Skeletal muscle satellite cell (primary cell): ENCODE results near the gene ASCC1.

Source experiments
- H3K27me3 ChIP-seq: 2 replicates; pipeline ENCODE4 v1.7.0; 2013; ENCODE audit warnings: low read length; ENCODE audit not compliant: control insufficient read depth, insufficient read depth
- H3K36me3 ChIP-seq: 2 replicates; pipeline ENCODE4 v1.7.0; 2013; ENCODE audit warnings: mild to moderate bottlenecking, control low read depth, low read length; ENCODE audit not compliant: insufficient read depth
- H3K4me1 ChIP-seq: 2 replicates; pipeline ENCODE4 v1.7.0; 2013; ENCODE audit warnings: low read length; ENCODE audit not compliant: control insufficient read depth, insufficient read depth
- H3K4me2 ChIP-seq: 2 replicates; pipeline ENCODE4 v1.7.0; 2013; ENCODE audit warnings: mild to moderate bottlenecking, low read length
- H3K4me3 ChIP-seq: 2 replicates; pipeline ENCODE4 v1.7.0; 2013; ENCODE audit warnings: low read length
- H3K9ac ChIP-seq: 2 replicates; pipeline ENCODE4 v1.7.0; 2013; ENCODE audit warnings: mild to moderate bottlenecking, low read depth, low read length, moderate library complexity
- H3K9me3 ChIP-seq: replicated peaks from 2 replicates; pipeline ENCODE4 v1.7.0; 2013; ENCODE audit warnings: mild to moderate bottlenecking, control low read depth, low read length

ASCC1 gene

GRCh38 chr10:72092171-72092924, 123.7 kb downstream of the ASCC1 start:
- H3K36me3 ChIP-seq = peaks cover 7% of the 10 kb centered on the region
- H3K27me3 ChIP-seq = peaks cover 17% of the 10 kb centered on the region
- H3K9ac ChIP-seq = no peak overlapping the region
- H3K9me3 ChIP-seq = no peaks in the 10 kb centered on the region
- H3K4me2 ChIP-seq = no peak overlapping the region
- H3K4me1 ChIP-seq = peaks cover 13% of the 10 kb centered on the region
- H3K4me3 ChIP-seq = no peak overlapping the region

DNA sequence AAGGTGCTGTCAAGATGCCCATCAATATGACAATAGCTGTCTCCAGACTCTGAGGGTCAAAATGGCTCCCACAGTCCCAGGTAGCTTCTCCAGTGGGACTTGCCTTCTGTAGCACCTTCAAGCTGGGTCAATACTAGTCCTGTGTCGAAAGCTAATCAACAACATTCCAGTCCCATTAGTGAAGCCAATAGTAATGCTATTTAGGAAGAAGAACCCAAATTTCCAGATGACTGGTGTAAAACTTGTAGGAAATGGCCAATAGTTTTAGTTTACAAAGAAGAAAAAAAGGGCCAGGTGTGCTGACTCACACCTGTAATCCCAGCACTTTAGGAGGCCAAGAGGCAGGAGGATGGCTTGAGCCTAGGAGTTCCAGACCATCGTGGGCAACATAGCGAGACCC, 125.8 kb downstream of the ASCC1 start:
- Histone ChIP-seq H3K4me2 (no peak overlapping the region), H3K27me3 (peaks cover 23% of the 10 kb centered on the region), H3K9me3 (no peaks in the 10 kb centered on the region), H3K4me3 (no peak overlapping the region), H3K9ac (no peak overlapping the region), H3K36me3 (no peaks in the 10 kb centered on the region), H3K4me1 (peaks cover 13% of the 10 kb centered on the region)

DNA sequence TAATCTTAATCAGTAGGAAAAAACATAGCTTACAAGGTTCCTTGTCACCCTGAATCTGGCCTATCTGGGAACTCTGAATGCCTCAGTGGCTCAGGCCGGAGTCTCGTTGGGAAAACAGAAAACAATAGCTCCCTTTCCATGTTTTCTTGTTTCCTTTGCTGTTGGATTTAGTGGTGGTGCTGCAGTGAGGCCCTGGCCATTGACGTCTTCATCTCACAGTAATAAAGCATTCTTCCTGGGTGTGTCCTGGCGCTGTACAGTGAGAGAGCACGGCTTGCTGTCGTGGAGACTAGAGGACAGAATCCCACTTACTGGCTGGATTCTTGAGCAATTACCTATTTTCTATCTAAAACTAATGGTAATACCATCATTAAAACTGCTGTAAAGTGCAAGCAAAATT, 126.5 kb downstream of the ASCC1 start:
- Histone ChIP-seq H3K27me3 (peaks cover 23% of the 10 kb centered on the region), H3K4me3 (no peak overlapping the region), H3K4me2 (no peak overlapping the region), H3K9me3 (no peaks in the 10 kb centered on the region), H3K36me3 (no peaks in the 10 kb centered on the region), H3K4me1 (peaks cover 13% of the 10 kb centered on the region), H3K9ac (no peak overlapping the region)

- Histone ChIP-seq H3K9me3 (no peaks in the 10 kb centered on the region), H3K4me3 (no peak overlapping the region), H3K4me2 (peak overlapping the region; percentile 88), H3K36me3 (no peaks in the 10 kb centered on the region), H3K9ac (no peak overlapping the region), H3K27me3 (peaks cover 23% of the 10 kb centered on the region), H3K4me1 (peaks cover 13% of the 10 kb centered on the region)
Measured at GRCh38 chr10:72088889-72089575, 127.0 kb downstream of the ASCC1 start.

DNA sequence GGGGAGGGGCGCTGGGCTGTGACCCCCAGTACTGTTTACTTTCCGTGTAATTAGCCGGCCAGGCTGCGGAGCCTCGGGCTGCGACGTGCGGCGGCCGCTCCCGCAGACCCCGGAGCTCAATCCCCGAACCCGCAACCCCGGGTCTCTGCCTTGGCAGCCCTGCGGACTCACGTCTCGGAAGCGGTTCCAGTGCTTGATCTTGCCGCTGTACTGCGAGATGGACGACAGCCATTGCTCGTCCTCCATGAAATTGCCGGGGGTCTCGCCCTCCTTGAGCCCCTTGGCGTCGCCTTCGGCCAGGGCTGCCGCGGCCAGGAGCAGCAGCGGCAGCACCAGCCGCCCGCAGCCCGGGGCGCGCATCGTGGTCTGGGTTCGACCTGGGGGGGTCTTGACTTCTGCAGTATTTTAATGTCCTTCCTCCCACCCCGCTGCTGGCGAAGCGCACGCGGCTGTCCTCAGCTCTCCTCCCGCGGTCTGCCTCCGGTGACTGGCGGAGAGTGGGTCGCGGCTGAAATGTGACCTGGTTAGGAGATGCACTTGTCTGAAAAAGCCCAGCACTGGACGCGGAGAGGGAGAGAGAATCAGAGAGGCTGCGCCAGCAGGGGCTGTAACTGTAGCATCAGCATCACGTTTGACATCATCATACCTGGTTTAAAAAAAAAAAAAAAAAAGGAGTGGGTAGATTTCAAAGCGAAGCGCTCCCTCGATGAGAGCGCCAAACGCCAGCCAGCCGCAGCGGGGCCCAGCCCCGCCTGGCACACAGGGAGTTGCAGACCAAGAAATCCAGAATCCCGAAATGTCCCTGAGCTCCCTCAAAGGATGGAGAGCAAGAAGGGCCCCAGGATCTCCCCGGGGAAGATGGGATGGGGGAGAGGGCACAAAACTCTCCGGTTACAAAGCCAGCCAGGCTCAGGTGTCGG, 127.8 kb downstream of the ASCC1 start, which contains the start of gene SPOCK2:
Gene SPOCK2, minus strand, starts transcription at position 583 of the 920 bp plus-strand sequence. Its CDS starts 223 bp downstream, at position 360.
- Histone ChIP-seq H3K27me3 (peaks cover 23% of the 10 kb centered on the region), H3K4me1 (peaks cover 13% of the 10 kb centered on the region), H3K36me3 (no peaks in the 10 kb centered on the region), H3K4me3 (peak within 1 kb of the TSS; percentile 60), H3K9ac (no peak within 1 kb of the TSS), H3K4me2 (peak within 1 kb of the TSS; percentile 88), H3K9me3 (no peaks in the 10 kb centered on the region)

DNA sequence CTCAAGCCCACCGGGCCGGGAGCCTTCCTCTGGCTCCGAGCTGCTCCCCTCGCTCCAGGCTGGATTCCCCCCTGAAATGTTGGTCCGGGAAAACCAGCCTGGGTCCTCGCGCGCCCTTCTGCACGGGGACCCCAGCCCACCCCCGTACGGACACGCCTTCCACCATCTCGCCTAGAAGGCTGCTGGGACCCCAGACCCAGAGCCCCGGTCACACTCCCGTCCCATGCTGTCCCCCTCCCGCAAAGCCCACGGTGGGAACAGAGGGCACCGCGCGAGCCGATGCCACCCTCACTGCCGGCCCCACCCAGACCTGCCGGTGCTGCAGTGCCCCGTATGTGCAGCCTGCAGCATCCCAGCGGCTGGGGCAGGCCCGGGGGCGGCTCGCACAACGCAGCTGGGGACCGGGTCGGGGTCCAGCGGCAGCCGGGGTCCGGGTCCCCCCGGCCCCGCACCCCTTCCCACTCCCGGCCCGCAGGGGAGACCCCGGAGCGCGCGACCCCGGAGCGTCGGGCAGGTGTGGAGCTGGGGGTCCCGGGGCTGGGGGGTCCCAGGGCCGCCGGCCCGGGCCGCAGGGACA, 128.6 kb downstream of the ASCC1 start:
- H3K9me3 ChIP-seq = no peaks in the 10 kb centered on the region
- H3K4me2 ChIP-seq = peak overlapping the region; percentile 88
- H3K9ac ChIP-seq = no peak overlapping the region
- no peaks in the 10 kb centered on the region for H3K36me3 ChIP-seq
- peak overlapping the region; percentile 60 for H3K4me3 ChIP-seq
- peaks cover 23% of the 10 kb centered on the region for H3K27me3 ChIP-seq
- peaks cover 13% of the 10 kb centered on the region for H3K4me1 ChIP-seq

DNA sequence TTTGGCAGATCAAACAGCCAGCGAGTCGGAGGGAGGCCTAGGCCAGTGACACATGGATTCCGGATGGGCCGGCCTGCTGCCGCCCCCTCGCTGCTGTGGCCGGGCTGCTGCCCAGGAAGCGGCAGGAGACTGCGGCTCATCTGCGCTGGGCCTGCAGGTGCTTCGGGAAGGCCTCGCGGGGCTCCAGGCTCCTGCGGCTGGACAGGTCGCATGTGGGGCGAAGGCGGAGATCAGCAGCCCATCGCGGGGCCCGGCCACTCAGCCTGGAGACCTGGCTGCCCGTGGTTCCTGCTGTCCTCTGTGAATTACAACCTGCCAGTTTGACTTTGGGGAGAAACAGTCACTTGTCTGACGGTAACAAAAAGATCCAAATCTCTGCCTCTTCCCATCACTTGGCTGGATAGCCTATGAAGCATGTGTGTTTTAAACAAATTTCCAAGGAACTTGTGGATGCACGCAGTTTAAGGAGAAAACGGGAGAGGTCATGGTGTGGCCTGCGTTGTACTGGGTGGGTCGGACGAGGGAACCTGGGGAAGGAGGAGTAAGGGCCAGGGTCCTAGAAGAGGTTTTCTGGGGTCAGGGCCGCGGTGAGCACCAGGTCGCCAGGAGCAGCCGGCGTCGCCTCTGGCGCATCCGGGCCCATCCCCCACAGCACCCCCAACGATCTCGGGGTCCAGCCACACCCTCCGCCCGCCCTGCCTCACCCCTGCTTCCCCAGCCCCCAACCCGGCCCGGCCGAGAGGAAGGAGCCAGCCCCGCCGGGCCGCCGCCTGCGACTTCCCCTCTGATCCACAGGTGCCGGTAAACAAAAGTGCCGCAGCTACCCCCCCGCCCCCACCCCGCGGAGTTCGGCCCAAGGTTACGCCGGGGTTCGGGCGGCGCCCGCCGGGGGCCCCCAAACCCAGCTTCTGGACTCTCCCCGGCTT, 129.3 kb downstream of the ASCC1 start:
- Histone ChIP-seq H3K9me3 (no peaks in the 10 kb centered on the region), H3K9ac (no peak overlapping the region), H3K4me3 (no peak overlapping the region)

GRCh38 chr10:72085864-72086465, 130.1 kb downstream of the ASCC1 start:
- Histone ChIP-seq H3K9ac (no peak overlapping the region), H3K4me3 (no peak overlapping the region)

More for the DNA sequence above, 129.3 kb downstream of the ASCC1 start:
- Histone ChIP-seq H3K27me3 (peaks cover 23% of the 10 kb centered on the region), H3K4me1 (peaks cover 13% of the 10 kb centered on the region), H3K4me2 (no peak overlapping the region), H3K36me3 (no peaks in the 10 kb centered on the region)

DNA sequence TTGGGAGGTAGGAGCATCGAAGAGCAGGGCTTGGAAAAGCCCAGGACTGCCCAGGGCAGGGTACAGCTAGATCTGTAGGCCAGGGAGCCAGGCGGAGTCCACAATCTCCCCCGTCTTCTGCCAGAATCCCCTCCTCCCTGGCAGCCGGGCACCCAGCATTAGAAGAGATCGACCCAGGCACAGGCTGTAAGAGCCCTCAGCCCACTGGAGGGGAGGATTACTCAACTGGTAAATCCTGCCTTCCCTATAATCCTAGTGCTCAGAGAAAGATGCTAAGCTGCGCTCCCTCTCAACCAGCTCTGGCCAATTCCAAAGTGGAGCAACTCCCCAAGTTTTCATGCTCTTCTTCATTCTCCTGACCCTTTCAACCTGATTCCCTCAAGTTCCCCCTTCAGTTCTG, 130.9 kb downstream of the ASCC1 start:
- Histone ChIP-seq H3K9ac (no peak overlapping the region), H3K4me3 (no peak overlapping the region), H3K27me3 (peaks cover 23% of the 10 kb centered on the region), H3K9me3 (no peaks in the 10 kb centered on the region), H3K36me3 (no peaks in the 10 kb centered on the region), H3K4me1 (peaks cover 13% of the 10 kb centered on the region), H3K4me2 (no peak overlapping the region)

More at GRCh38 chr10:72085864-72086465, 130.1 kb downstream of the ASCC1 start:
- peaks cover 23% of the 10 kb centered on the region for H3K27me3 ChIP-seq
- H3K4me1 ChIP-seq = peaks cover 13% of the 10 kb centered on the region
- H3K9me3 ChIP-seq = no peaks in the 10 kb centered on the region
- H3K36me3 ChIP-seq = no peaks in the 10 kb centered on the region
- no peak overlapping the region for H3K4me2 ChIP-seq
